DMS53 treated with DMSO at 0.1 percent for 48 hours (cell line): ENCODE measurements around the gene ANK2.

Source experiments
- DNase-seq: peaks from one replicate; lab custom pipeline; 2025; ENCODE audit not compliant: unreplicated experiment; lab: John Stamatoyannopoulos, UW

ANK2 gene

GRCh38 chr4:113385281-113385899, 335.9 kb downstream of the ANK2 start:
- DNase-seq, result no peak

GRCh38 chr4:113389160-113389559, 339.7 kb downstream of the ANK2 start:
- no peak for DNase-seq

GRCh38 chr4:113390850-113391249, 341.4 kb downstream of the ANK2 start:
- no peak for DNase-seq

GRCh38 chr4:113394108-113394729, 344.8 kb downstream of the ANK2 start:
- DNase-seq, result no peak

GRCh38 chr4:113394730-113395530, 345.5 kb downstream of the ANK2 start:
- peak; percentile 71 for DNase-seq

- DNase-seq, result no peak
Measured at GRCh38 chr4:113397114-113397701, 347.8 kb downstream of the ANK2 start.

GRCh38 chr4:113398441-113399143, 349.1 kb downstream of the ANK2 start:
- peak; percentile 1 for DNase-seq

GRCh38 chr4:113404167-113404571, 354.7 kb downstream of the ANK2 start:
- no peak for DNase-seq

- no peak for DNase-seq
Measured at GRCh38 chr4:113404841-113405240, 355.4 kb downstream of the ANK2 start.

- DNase-seq, result no peak
Measured at GRCh38 chr4:113405874-113406722, 356.6 kb downstream of the ANK2 start.

- DNase-seq, result no peak
Measured at GRCh38 chr4:113406723-113407016, 357.2 kb downstream of the ANK2 start.

- DNase-seq, result peak; percentile 65
Measured at GRCh38 chr4:113407409-113407808, 358.0 kb downstream of the ANK2 start.

- DNase-seq, result no peak
Measured at GRCh38 chr4:113409181-113409580, 359.7 kb downstream of the ANK2 start.

GRCh38 chr4:113410686-113411085, 361.2 kb downstream of the ANK2 start:
- no peak for DNase-seq

GRCh38 chr4:113411496-113411938, 362.1 kb downstream of the ANK2 start:
- DNase-seq, result no peak

- no peak for DNase-seq
Measured at GRCh38 chr4:113419631-113420030, 370.2 kb downstream of the ANK2 start.

GRCh38 chr4:113420938-113421337, 371.5 kb downstream of the ANK2 start:
- DNase-seq, result no peak

- no peak for DNase-seq
Measured at GRCh38 chr4:113423631-113424030, 374.2 kb downstream of the ANK2 start.

- no peak for DNase-seq
Measured at GRCh38 chr4:113433116-113433515, 383.7 kb downstream of the ANK2 start.
